Epithelial cell of proximal tubule (primary cell): ENCODE results near the gene BOD1L1. TPM values are rescaled to one million over a fixed set of nuclear protein-coding genes. Genes with fewer than 3 reads are reported as not detected.

Experiments
- DNase-seq: peaks from one replicate; pipeline ENCODE4 v3.0.0-alpha.2; 2011; ENCODE audit warnings: low read depth
- H3K4me3 ChIP-seq: 2 replicates; pipeline ENCODE4 v1.5.1; 2011; ENCODE audit warnings: low read depth, mild to moderate bottlenecking, low read length
- total RNA-seq: library from RNA; depleted of rRNA; stranded (reverse); fragments of >200 nt; gene quantifications from 2 replicates; pipeline ENCODE4 v1.2.3, GENCODE V29; 2015
- TF ChIP-seq, protein P1 (sequence below): conservative IDR thresholded peaks from 2 replicates; pipeline ENCODE4 v1.5.1; 2012; ENCODE audit warnings: low read depth, mild to moderate bottlenecking, low read length

Gene BOD1L1
- total RNA-seq, 1 donor from 2014 or later: 20.6 TPM

DNA sequence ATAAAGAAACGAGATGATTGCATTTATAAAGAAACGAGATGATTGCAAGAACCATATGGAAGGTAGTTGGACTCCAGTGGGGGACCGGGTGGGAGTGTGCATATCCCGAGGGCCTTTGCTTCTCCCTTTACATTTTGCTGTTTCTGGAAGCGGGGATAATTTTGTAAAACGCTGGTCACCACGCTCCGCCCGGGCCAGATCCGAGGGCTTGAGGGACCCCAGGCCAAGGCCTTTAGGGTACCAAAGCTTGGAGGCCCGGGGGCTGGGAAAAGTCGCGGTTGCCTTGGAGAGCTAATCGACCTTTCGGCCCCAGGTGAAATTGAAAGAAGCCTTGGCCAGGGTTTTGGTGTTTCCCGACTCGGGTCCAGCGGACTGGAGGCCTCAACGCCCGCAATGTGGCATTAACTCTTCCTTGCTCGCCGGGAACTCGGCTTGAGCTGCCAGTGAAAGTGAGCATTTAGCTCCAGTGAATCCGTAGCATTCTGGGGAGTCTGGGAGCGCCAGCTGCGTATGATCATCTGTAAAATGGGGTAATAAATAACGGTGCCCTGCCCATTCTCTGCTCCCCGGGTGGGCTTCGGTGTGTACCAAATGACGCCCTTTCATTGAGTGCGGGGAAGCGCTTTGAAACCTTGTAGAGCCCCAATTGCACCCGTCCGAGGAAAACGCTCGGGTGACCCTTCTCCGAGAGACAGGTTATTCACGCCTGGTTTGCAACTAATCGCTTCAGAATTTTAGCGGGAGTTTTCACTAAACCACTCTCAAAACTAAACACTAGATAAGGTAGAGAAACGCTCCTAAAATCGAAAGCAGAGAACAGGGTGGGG, 87.7 kb downstream of the BOD1L1 start:
- no peak overlapping the region for H3K4me3 ChIP-seq
- TF ChIP-seq, protein P1, sequence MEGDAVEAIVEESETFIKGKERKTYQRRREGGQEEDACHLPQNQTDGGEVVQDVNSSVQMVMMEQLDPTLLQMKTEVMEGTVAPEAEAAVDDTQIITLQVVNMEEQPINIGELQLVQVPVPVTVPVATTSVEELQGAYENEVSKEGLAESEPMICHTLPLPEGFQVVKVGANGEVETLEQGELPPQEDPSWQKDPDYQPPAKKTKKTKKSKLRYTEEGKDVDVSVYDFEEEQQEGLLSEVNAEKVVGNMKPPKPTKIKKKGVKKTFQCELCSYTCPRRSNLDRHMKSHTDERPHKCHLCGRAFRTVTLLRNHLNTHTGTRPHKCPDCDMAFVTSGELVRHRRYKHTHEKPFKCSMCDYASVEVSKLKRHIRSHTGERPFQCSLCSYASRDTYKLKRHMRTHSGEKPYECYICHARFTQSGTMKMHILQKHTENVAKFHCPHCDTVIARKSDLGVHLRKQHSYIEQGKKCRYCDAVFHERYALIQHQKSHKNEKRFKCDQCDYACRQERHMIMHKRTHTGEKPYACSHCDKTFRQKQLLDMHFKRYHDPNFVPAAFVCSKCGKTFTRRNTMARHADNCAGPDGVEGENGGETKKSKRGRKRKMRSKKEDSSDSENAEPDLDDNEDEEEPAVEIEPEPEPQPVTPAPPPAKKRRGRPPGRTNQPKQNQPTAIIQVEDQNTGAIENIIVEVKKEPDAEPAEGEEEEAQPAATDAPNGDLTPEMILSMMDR: no peak
- no peak for DNase-seq

- no peak for DNase-seq
- H3K4me3 ChIP-seq: no peak overlapping the region
- TF ChIP-seq, protein P1: no peak
These were observed 88.4 kb downstream of the BOD1L1 start for GRCh38 chr4:13539047-13539618.

- TF ChIP-seq, protein P1: no peak
- no peak for DNase-seq
- no peak overlapping the region for H3K4me3 ChIP-seq
These were observed 89.0 kb downstream of the BOD1L1 start for GRCh38 chr4:13538427-13538973.

DNA sequence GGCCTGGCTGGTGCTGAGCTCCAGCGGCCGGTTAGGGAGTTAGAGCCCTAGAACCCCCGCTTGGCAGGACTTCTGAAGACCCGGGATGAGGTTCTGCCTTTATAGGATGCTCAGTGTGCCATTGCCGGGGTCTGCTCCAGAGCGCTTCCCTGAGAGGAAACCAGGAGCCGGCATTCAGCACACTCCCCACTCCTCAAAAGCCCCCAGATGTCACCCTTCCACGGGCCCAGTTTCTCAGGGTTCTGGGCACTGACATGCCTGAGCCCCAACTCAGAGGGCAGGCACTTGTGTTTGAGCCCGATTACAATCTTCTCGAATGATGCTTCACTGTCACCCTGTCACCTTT, 89.7 kb downstream of the BOD1L1 start:
- TF ChIP-seq, protein P1: no peak
- DNase-seq: no peak
- H3K4me3 ChIP-seq: no peak overlapping the region

DNA sequence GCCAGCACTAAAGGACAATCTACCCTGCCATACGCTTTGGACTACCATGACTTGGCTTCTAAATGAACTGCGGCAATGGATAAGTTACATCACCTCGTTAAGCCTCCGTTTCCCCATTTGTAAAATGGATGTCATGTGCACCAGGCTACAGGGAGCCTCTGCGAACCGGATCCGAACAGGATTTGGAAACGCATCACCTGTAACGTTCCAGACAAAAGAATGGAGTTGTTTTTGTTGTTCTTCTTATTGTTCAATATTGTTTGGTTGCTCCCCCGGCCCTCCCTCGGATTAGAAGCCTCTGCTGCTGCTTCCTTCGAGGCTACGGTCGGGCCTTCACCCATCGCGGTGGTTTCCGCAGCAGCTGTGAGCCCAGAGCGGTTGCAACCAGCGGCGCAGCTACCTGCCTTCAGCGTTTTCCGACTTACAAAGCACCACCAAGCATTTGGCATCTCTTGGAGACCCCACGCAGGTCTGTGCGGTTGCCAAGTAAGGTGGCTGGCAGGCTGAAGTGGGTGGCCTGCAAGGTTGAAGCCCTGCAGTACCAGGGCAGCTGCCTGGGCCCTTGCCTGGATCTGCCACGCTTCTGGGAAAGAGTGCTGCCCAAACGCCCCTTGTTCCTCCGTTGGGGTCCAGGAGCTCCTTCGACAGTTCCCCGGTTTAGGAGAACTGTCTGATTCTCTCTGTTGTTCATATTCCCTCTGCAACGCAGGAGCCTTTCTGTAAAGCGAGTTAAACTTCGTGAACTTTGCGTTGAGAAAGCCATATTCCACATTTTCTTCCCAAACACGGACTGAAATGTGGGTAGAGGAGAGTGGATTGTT, 90.3 kb downstream of the BOD1L1 start:
- H3K4me3 ChIP-seq: no peak overlapping the region
- TF ChIP-seq, protein P1: no peak
- DNase-seq: no peak

- TF ChIP-seq, protein P1: no peak
- no peak overlapping the region for H3K4me3 ChIP-seq
- no peak for DNase-seq
These were observed 90.9 kb downstream of the BOD1L1 start for GRCh38 chr4:13536607-13537006.
